Measurements from ENCODE around the gene RNF223.

DNA sequence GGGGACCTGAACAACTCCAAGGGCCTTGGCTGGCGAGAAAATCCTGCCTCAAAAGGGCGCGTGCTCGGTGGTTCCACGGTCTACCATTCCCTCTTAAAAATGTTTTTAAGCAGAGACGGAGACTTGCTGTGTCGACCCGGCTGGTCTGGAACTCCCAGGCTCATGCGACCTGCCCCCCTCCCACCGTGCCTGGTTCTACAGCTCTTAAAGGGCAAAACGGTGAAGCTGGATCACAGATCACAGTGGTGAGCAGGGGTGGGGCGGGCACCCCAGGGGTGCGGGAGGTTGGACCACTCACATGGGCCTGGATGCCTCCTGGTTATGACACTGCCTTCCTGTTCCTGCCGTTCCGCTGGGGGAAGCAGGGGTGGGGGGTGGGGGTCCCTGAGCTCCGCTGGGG lies 46.0 kb upstream of the RNF223 start:
- TF ChIP-seq, protein P1, sequence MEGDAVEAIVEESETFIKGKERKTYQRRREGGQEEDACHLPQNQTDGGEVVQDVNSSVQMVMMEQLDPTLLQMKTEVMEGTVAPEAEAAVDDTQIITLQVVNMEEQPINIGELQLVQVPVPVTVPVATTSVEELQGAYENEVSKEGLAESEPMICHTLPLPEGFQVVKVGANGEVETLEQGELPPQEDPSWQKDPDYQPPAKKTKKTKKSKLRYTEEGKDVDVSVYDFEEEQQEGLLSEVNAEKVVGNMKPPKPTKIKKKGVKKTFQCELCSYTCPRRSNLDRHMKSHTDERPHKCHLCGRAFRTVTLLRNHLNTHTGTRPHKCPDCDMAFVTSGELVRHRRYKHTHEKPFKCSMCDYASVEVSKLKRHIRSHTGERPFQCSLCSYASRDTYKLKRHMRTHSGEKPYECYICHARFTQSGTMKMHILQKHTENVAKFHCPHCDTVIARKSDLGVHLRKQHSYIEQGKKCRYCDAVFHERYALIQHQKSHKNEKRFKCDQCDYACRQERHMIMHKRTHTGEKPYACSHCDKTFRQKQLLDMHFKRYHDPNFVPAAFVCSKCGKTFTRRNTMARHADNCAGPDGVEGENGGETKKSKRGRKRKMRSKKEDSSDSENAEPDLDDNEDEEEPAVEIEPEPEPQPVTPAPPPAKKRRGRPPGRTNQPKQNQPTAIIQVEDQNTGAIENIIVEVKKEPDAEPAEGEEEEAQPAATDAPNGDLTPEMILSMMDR (IDR thresholded peaks at IDR 0.05 in 8 of 11, conservative IDR thresholded peaks at IDR 0.05 in 3 of 11): no peak
- TF ChIP-seq POLR2AphosphoS5 (IDR thresholded peaks at IDR 0.05): no peak

Data from spleen (tissue), 7 donors.